GM12878 (cell line): ENCODE data around the gene FGF10. TPM values are rescaled to one million over a fixed set of nuclear protein-coding genes. Genes with fewer than 3 reads are reported as not detected.

Experiments
- ATAC-seq: fragments of 200-7000 bp; cut with Tn5 transposase; 3 replicates; pipeline ENCODE4 v1.9.1; 2020; ENCODE audit warnings: mild to moderate bottlenecking, moderate library complexity
- BruUV-seq: library from RNA; stranded (reverse); fragments of 400-500 nt; replicated peaks from 2 replicates; lab custom pipeline; 2021; lab: Mats Ljungman, UMichigan
- CTCF ChIA-PET: fragments of 300-600 bp; sonication (Branson Sonifier 250); formaldehyde crosslinking; extraction: SDS; loops from one replicate; lab custom pipeline; 2021; ENCODE audit warnings: inconsistent platforms; lab: Yijun Ruan, JAX
- POLR2A ChIA-PET: fragments of 350-600 bp; formaldehyde crosslinking; extraction: SDS; loops from one replicate; lab custom pipeline; 2021; ENCODE audit warnings: inconsistent platforms; lab: Charles Lee
- RAD21 ChIA-PET: fragments of 300-600 bp; sonication (Branson Sonifier 250); formaldehyde crosslinking; loops from one replicate; lab custom pipeline; 2023; ENCODE audit warnings: antibody characterized with exemption; ENCODE audit not compliant: unreplicated experiment; lab: Charles Lee
- SMC1A ChIA-PET: fragments of 300-600 bp; sonication (Branson Sonifier 250); formaldehyde crosslinking; loops from one replicate; lab custom pipeline; 2023; ENCODE audit not compliant: unreplicated experiment, uncharacterized antibody; lab: Charles Lee
- DNase-seq: peaks from one replicate; pipeline ENCODE4 v3.0.0-alpha.2; 2011; ENCODE audit warnings: low read depth, low spot score
- FAIRE-seq: peaks from 3 replicates; lab custom pipeline; 2011; peaks lifted over from hg19 to GRCh38; lab: Jason Lieb, UNC
- H2AFZ ChIP-seq: 2 replicates; pipeline ENCODE4 v1.6.0; 2011; ENCODE audit warnings: low read depth, low read length, control low read depth; ENCODE audit not compliant: control insufficient read depth
- H3K27ac ChIP-seq: 2 replicates; pipeline ENCODE4 v1.5.1; 2011; ENCODE audit warnings: control low read depth; ENCODE audit not compliant: control insufficient read depth, insufficient read depth
- H3K27me3 ChIP-seq, 2 experiments: replicated peaks in 1 of 2; 2 replicates each; pipeline versions ENCODE4 v1.6.0 to v1.6.1; 2011; ENCODE audit warnings: low read length in 1 of 2; ENCODE audit not compliant: control insufficient read depth in 2 of 2, insufficient read depth in 2 of 2
- H3K36me3 ChIP-seq, 2 experiments: 2 replicates each; pipeline ENCODE4 v1.5.1; 2011; ENCODE audit warnings: low read length in 1 of 2; ENCODE audit not compliant: control insufficient read depth in 2 of 2, insufficient read depth in 2 of 2
- H3K4me1 ChIP-seq: 2 replicates; pipeline ENCODE4 v1.6.1; 2011; ENCODE audit warnings: mild to moderate bottlenecking, low read length, moderate library complexity, mixed read lengths; ENCODE audit not compliant: control insufficient read depth, insufficient read depth
- H3K4me2 ChIP-seq: 2 replicates; pipeline ENCODE4 v1.6.0; 2011; ENCODE audit warnings: control low read depth; ENCODE audit not compliant: control insufficient read depth, insufficient read depth
- H3K4me3 ChIP-seq: fragments of 200-600 bp; sonication (generic); 2 replicates; pipeline ENCODE4 v1.5.1; 2016
- H3K79me2 ChIP-seq: 2 replicates; pipeline ENCODE4 v1.6.0; 2011; ENCODE audit warnings: low read length; ENCODE audit not compliant: control insufficient read depth, insufficient read depth
- H3K9ac ChIP-seq: 2 replicates; pipeline ENCODE4 v1.8.0; 2011; ENCODE audit warnings: low read length, control low read depth, mixed read lengths; ENCODE audit not compliant: control insufficient read depth, insufficient read depth
- H3K9me3 ChIP-seq: replicated peaks from 3 replicates; pipeline ENCODE4 v1.5.1; 2011; ENCODE audit warnings: mild to moderate bottlenecking, low read length; ENCODE audit not compliant: control insufficient read depth, insufficient read depth
- H4K20me1 ChIP-seq: 2 replicates; pipeline ENCODE4 v1.6.0; 2011; ENCODE audit not compliant: control insufficient read depth, insufficient read depth
- WGBS: methylation state at CpG from one replicate; pipeline ENCODE4 v1.1.6; 2016; ENCODE audit warnings: low lambda C conversion rate; ENCODE audit not compliant: insufficient replicate concordance, insufficient coverage; ENCODE audit errors: missing lambda C conversion rate; 5-methylcytosine and 5-hydroxymethylcytosine counted together
- in situ Hi-C: fragments of 300-500 bp; cut with MboI; formaldehyde crosslinking; loops from 9 replicates; pipeline ENCODE4 v1.14.3; 2018; ENCODE audit warnings: mixed read lengths
- intact Hi-C: fragments of 100-400 bp; cut with micrococcal nuclease; formaldehyde crosslinking; loops from one replicate; pipeline ENCODE4 v1.14.2; 2022; ENCODE audit not compliant: unreplicated experiment
- polyA plus RNA-seq, 11 experiments: library from polyadenylated mRNA; depleted of rRNA in 4 of 11; unstranded in 6 of 11; stranded (reverse) in 5 of 11; fragments of >200 nt; fragmentation: Nextera tagmentation in 4 of 11; fragmentation: Illumina TruSeq in 1 of 11; extraction: Ambion mirVana in 4 of 11; extraction: Trizol in 1 of 11; gene quantifications; 1 replicate in 1 of 11; 2 replicates in 10 of 11; pipeline versions ENCODE4 v1.2.1 to v1.2.3, GENCODE V29; 2011 to 2016; ENCODE audit warnings: inconsistent platforms in 2 of 11, missing spikeins in 2 of 11, low read depth in 1 of 11
- total RNA-seq, 4 experiments: library from RNA; depleted of rRNA in 3 of 4; stranded (reverse); fragments of >200 nt in 3 of 4; fragmentation: Illumina TruSeq in 1 of 4; extraction: Trizol in 1 of 4; gene quantifications; 2 replicates each; pipeline versions ENCODE4 v1.2.1 to v1.2.3, GENCODE V29; 2013 to 2021
- TF ChIP-seq, protein P1 (sequence below): fragments of 450-650 bp; IDR thresholded peaks from 2 replicates; pipeline ENCODE4 v1.6.1; 2017; ENCODE audit warnings: borderline replicate concordance
- TF ChIP-seq, protein P2 (sequence below), 3 experiments: IDR thresholded peaks in 2 of 3; conservative IDR thresholded peaks in 1 of 3; 2 replicates each; pipeline ENCODE4 v1.5.1; 2011; ENCODE audit warnings: low read depth in 3 of 3, low read length in 3 of 3, mild to moderate bottlenecking in 3 of 3, control low read depth in 2 of 3, moderate library complexity in 2 of 3, inconsistent platforms in 1 of 3, mixed read lengths in 1 of 3; ENCODE audit not compliant: control insufficient read depth in 2 of 3, insufficient read depth in 1 of 3; ENCODE audit errors: extremely low read depth in 1 of 3
- TF ChIP-seq, protein P3 (sequence below): fragments of 450-650 bp; IDR thresholded peaks from 2 replicates; pipeline ENCODE4 v1.6.1; 2017; ENCODE audit warnings: low read depth, mild to moderate bottlenecking, moderate library complexity
- TF ChIP-seq, protein P4 (sequence below): fragments of 450-650 bp; IDR thresholded peaks from 2 replicates; pipeline ENCODE4 v1.6.1; 2017; ENCODE audit warnings: mild to moderate bottlenecking, low read depth, inconsistent platforms; ENCODE audit not compliant: poor library complexity, severe bottlenecking
- TF ChIP-seq, protein P5 (sequence below): IDR thresholded peaks from 2 replicates; pipeline ENCODE4 v1.6.1; 2011; ENCODE audit warnings: mild to moderate bottlenecking, low read depth, low read length, moderate library complexity; ENCODE audit not compliant: insufficient replicate concordance

The FGF10 gene
- total and polyA plus RNA-seq, 10 of the 15 experiments (the other 5 are each of a cell fraction or from before 2014, with no cell fraction given), result not detected

DNA sequence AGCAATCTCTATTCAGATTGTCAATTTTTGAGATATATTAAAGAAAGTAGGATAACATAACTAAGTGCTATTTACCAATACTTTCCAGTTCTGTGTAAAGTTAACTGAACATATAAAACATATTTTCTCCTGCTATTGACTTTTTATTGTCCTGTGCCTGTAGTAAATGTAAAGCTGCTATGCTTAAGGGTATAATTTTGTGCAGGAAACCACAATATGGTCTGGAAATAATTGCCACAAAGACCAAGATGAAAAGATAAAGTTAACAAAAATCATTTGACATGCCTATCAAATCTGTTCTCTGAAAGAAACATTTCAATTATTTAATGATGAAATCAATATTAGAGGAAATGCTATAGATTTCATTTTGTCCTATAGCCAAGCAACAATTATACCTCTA lies 121.3 kb downstream of the FGF10 start (continued):
- TF ChIP-seq, protein P1, sequence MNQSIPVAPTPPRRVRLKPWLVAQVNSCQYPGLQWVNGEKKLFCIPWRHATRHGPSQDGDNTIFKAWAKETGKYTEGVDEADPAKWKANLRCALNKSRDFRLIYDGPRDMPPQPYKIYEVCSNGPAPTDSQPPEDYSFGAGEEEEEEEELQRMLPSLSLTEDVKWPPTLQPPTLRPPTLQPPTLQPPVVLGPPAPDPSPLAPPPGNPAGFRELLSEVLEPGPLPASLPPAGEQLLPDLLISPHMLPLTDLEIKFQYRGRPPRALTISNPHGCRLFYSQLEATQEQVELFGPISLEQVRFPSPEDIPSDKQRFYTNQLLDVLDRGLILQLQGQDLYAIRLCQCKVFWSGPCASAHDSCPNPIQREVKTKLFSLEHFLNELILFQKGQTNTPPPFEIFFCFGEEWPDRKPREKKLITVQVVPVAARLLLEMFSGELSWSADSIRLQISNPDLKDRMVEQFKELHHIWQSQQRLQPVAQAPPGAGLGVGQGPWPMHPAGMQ, result no peak

GRCh38 chr5:44266882-44267576 lies 122.2 kb downstream of the FGF10 start:
- Histone ChIP-seq H3K79me2 (no peaks in the 10 kb centered on the region), H3K36me3 (no peaks in the 10 kb centered on the region), H3K4me3 (no peak overlapping the region), H2AFZ (no peak overlapping the region), H3K4me2 (no peak overlapping the region), H3K27ac (no peak overlapping the region), H3K27me3 (no peaks in the 10 kb centered on the region), H4K20me1 (no peaks in the 10 kb centered on the region), H3K9me3 (no peaks in the 10 kb centered on the region), H3K4me1 (no peaks in the 10 kb centered on the region), H3K9ac (no peak overlapping the region)
- ChIA-PET CTCF (no interaction called here), POLR2A (no interaction called here), RAD21 (no interaction called here), SMC1A (no interaction called here)
- WGBS, result 42% methylated on average over 2 of the region's 2 CpGs
- FAIRE-seq (no peak), DNase-seq (no peak), ATAC-seq (no peak)
- in situ Hi-C loops (no loop called here), intact Hi-C loops (no loop called here)
- no TSS peak for BruUV-seq
- TF ChIP-seq, protein P2, sequence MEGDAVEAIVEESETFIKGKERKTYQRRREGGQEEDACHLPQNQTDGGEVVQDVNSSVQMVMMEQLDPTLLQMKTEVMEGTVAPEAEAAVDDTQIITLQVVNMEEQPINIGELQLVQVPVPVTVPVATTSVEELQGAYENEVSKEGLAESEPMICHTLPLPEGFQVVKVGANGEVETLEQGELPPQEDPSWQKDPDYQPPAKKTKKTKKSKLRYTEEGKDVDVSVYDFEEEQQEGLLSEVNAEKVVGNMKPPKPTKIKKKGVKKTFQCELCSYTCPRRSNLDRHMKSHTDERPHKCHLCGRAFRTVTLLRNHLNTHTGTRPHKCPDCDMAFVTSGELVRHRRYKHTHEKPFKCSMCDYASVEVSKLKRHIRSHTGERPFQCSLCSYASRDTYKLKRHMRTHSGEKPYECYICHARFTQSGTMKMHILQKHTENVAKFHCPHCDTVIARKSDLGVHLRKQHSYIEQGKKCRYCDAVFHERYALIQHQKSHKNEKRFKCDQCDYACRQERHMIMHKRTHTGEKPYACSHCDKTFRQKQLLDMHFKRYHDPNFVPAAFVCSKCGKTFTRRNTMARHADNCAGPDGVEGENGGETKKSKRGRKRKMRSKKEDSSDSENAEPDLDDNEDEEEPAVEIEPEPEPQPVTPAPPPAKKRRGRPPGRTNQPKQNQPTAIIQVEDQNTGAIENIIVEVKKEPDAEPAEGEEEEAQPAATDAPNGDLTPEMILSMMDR (IDR thresholded peaks at IDR 0.05 in 2 of 3, conservative IDR thresholded peaks at IDR 0.05 in 1 of 3; ENCODE audit: control insufficient read depth in 2 of 3, extremely low read depth in 1 of 3, insufficient read depth in 1 of 3, low read depth in 3 of 3, low read length in 3 of 3), result no peak
- TF ChIP-seq, protein P3, sequence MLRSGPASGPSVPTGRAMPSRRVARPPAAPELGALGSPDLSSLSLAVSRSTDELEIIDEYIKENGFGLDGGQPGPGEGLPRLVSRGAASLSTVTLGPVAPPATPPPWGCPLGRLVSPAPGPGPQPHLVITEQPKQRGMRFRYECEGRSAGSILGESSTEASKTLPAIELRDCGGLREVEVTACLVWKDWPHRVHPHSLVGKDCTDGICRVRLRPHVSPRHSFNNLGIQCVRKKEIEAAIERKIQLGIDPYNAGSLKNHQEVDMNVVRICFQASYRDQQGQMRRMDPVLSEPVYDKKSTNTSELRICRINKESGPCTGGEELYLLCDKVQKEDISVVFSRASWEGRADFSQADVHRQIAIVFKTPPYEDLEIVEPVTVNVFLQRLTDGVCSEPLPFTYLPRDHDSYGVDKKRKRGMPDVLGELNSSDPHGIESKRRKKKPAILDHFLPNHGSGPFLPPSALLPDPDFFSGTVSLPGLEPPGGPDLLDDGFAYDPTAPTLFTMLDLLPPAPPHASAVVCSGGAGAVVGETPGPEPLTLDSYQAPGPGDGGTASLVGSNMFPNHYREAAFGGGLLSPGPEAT, result no peak
- TF ChIP-seq, protein P4, sequence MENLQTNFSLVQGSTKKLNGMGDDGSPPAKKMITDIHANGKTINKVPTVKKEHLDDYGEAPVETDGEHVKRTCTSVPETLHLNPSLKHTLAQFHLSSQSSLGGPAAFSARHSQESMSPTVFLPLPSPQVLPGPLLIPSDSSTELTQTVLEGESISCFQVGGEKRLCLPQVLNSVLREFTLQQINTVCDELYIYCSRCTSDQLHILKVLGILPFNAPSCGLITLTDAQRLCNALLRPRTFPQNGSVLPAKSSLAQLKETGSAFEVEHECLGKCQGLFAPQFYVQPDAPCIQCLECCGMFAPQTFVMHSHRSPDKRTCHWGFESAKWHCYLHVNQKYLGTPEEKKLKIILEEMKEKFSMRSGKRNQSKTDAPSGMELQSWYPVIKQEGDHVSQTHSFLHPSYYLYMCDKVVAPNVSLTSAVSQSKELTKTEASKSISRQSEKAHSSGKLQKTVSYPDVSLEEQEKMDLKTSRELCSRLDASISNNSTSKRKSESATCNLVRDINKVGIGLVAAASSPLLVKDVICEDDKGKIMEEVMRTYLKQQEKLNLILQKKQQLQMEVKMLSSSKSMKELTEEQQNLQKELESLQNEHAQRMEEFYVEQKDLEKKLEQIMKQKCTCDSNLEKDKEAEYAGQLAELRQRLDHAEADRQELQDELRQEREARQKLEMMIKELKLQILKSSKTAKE, result no peak
- TF ChIP-seq, protein P5, sequence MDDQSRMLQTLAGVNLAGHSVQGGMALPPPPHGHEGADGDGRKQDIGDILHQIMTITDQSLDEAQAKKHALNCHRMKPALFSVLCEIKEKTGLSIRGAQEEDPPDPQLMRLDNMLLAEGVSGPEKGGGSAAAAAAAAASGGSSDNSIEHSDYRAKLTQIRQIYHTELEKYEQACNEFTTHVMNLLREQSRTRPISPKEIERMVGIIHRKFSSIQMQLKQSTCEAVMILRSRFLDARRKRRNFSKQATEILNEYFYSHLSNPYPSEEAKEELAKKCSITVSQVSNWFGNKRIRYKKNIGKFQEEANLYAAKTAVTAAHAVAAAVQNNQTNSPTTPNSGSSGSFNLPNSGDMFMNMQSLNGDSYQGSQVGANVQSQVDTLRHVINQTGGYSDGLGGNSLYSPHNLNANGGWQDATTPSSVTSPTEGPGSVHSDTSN, result no peak
